Measurements from ENCODE around the gene TENM3.

Gene TENM3

GRCh38 chr4:182699795-182700194 lies 456.6 kb downstream of the TENM3 start:
- no peak for TF ChIP-seq POLR2A (IDR thresholded peaks at IDR 0.05; ENCODE audit: extremely low read depth, insufficient read length)
- TF ChIP-seq MYC (IDR thresholded peaks at IDR 0.05; ENCODE audit: low read depth, low read length) = no peak
- TF ChIP-seq, protein P1, sequence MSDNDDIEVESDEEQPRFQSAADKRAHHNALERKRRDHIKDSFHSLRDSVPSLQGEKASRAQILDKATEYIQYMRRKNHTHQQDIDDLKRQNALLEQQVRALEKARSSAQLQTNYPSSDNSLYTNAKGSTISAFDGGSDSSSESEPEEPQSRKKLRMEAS (IDR thresholded peaks at IDR 0.05; ENCODE audit: low read depth, low read length) = no peak
- no peak for TF ChIP-seq CTCF (IDR thresholded peaks at IDR 0.05; ENCODE audit: low read depth, low read length)

DNA sequence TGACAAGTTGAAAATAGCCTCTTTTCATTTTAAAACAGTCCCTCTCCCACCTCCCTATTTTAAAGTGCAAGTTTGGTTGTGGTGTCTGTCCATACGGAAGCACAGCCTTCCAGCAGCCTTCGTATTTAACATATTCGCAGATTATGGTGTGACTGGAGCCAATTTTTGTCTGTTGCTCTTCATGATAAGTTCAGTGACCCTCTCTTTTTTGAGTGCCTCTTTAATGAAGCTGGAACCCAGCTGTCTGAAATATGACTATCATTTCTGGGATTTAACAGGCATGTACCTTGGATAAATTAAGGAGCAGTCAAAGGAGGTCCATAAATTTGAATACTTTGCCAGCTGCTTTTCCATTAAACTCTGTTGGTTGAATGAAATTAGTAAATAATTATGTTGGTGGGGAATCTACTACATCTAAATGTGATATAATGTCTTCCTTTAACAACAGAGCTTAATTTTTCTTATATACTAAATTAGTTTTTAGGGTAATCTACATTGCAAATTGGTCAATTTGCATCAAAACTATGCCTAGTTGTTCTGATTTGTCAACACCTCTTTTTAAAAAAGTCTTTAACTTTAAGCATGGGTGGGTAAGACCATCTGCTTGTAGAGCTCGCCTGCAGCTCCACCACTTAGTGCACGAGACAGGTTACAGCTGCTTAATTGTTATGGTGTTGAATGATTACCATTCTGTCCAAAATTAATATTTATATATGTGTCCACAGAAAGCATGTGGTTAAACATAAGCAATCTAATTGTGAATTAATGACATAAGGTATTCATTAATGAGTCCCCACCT lies 457.4 kb downstream of the TENM3 start:
- no peak for DNase-seq (ENCODE audit: low read depth)
- H3K4me3 ChIP-seq (ENCODE audit: low read depth, low read length) = no peak overlapping the region
- TF ChIP-seq, protein P1 (IDR thresholded peaks at IDR 0.05; ENCODE audit: low read depth, low read length) = no peak
- TF ChIP-seq POLR2A (IDR thresholded peaks at IDR 0.05; ENCODE audit: extremely low read depth, insufficient read length) (no peak), MYC (IDR thresholded peaks at IDR 0.05; ENCODE audit: low read depth, low read length) (no peak), CTCF (IDR thresholded peaks at IDR 0.05; ENCODE audit: low read depth, low read length) (no peak)

More at GRCh38 chr4:182699795-182700194, 456.6 kb downstream of the TENM3 start:
- no peak for DNase-seq (ENCODE audit: low read depth)
- H3K4me3 ChIP-seq (ENCODE audit: low read depth, low read length) = no peak overlapping the region

- no peak overlapping the region for H3K4me3 ChIP-seq (ENCODE audit: low read depth, low read length)
- TF ChIP-seq POLR2A (IDR thresholded peaks at IDR 0.05; ENCODE audit: extremely low read depth, insufficient read length) = no peak
- no peak for TF ChIP-seq MYC (IDR thresholded peaks at IDR 0.05; ENCODE audit: low read depth, low read length)
- TF ChIP-seq CTCF (IDR thresholded peaks at IDR 0.05; ENCODE audit: low read depth, low read length) = no peak
- TF ChIP-seq, protein P1 (IDR thresholded peaks at IDR 0.05; ENCODE audit: low read depth, low read length) = no peak
- no peak for DNase-seq (ENCODE audit: low read depth)
Measured at GRCh38 chr4:182704077-182704476, 460.9 kb downstream of the TENM3 start.

- no peak for DNase-seq (ENCODE audit: low read depth)
- TF ChIP-seq, protein P1 (IDR thresholded peaks at IDR 0.05; ENCODE audit: low read depth, low read length) = no peak
- TF ChIP-seq POLR2A (IDR thresholded peaks at IDR 0.05; ENCODE audit: extremely low read depth, insufficient read length) (no peak), MYC (IDR thresholded peaks at IDR 0.05; ENCODE audit: low read depth, low read length) (no peak), CTCF (IDR thresholded peaks at IDR 0.05; ENCODE audit: low read depth, low read length) (no peak)
- H3K4me3 ChIP-seq (ENCODE audit: low read depth, low read length) = no peak overlapping the region
Measured at GRCh38 chr4:182704948-182705347, 461.7 kb downstream of the TENM3 start.

- no peak for DNase-seq (ENCODE audit: low read depth)
- no peak for TF ChIP-seq MYC (IDR thresholded peaks at IDR 0.05; ENCODE audit: low read depth, low read length)
- no peak for TF ChIP-seq POLR2A (IDR thresholded peaks at IDR 0.05; ENCODE audit: extremely low read depth, insufficient read length)
- TF ChIP-seq, protein P1 (IDR thresholded peaks at IDR 0.05; ENCODE audit: low read depth, low read length) = no peak
- no peak for TF ChIP-seq CTCF (IDR thresholded peaks at IDR 0.05; ENCODE audit: low read depth, low read length)
- no peak overlapping the region for H3K4me3 ChIP-seq (ENCODE audit: low read depth, low read length)
Measured at GRCh38 chr4:182705389-182705788, 462.2 kb downstream of the TENM3 start.
